ENCODE results near the gene HHAT. TPM values are rescaled to one million over a fixed set of nuclear protein-coding genes. Genes with fewer than 3 reads are reported as not detected.

Gene HHAT
- total RNA-seq, 1 donor from 2014 or later = 6.9 TPM

DNA sequence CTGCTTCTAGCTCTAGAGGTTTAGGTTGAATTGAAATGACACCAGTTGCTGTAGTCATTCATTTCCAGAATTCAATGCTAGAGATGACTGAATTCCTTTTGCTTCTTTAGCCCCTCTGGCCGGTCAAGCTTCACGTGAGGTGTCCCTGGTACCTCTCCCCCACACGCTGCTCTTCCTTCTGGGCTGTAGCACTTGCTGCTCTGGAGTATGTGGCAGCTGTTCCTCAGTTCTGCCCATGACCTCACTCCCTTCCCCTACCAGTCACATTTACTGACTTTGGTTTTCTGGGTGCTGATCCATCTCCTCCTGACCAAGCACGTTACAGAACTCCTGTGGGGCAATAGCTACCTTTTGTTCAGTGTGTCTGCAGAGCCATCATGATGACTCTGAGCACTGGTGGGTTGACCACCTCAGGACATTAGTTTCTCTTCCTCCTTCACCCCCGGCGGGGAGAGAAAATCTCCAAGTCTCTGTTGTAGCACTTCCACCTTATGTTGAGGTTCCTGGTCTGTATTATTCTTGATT, 128.1 kb downstream of the HHAT start:
- no peak for DNase-seq (ENCODE audit: low read depth, low spot score)
- H3K4me3 Mint-ChIP-seq = no peak overlapping the region
- no peak overlapping the region for H3K27ac Mint-ChIP-seq (ENCODE audit: unreplicated experiment)
- peaks cover 5% of the 10 kb centered on the region for H3K4me1 Mint-ChIP-seq
- TF ChIP-seq, protein P1, sequence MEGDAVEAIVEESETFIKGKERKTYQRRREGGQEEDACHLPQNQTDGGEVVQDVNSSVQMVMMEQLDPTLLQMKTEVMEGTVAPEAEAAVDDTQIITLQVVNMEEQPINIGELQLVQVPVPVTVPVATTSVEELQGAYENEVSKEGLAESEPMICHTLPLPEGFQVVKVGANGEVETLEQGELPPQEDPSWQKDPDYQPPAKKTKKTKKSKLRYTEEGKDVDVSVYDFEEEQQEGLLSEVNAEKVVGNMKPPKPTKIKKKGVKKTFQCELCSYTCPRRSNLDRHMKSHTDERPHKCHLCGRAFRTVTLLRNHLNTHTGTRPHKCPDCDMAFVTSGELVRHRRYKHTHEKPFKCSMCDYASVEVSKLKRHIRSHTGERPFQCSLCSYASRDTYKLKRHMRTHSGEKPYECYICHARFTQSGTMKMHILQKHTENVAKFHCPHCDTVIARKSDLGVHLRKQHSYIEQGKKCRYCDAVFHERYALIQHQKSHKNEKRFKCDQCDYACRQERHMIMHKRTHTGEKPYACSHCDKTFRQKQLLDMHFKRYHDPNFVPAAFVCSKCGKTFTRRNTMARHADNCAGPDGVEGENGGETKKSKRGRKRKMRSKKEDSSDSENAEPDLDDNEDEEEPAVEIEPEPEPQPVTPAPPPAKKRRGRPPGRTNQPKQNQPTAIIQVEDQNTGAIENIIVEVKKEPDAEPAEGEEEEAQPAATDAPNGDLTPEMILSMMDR (conservative IDR thresholded peaks at IDR 0.05) = no peak
- peaks cover 3% of the 10 kb centered on the region for H3K9me3 Mint-ChIP-seq
- peaks cover 5% of the 10 kb centered on the region for H3K36me3 Mint-ChIP-seq (ENCODE audit: low read depth)
- H3K27me3 Mint-ChIP-seq (ENCODE audit: low read depth) = no peaks in the 10 kb centered on the region

DNA sequence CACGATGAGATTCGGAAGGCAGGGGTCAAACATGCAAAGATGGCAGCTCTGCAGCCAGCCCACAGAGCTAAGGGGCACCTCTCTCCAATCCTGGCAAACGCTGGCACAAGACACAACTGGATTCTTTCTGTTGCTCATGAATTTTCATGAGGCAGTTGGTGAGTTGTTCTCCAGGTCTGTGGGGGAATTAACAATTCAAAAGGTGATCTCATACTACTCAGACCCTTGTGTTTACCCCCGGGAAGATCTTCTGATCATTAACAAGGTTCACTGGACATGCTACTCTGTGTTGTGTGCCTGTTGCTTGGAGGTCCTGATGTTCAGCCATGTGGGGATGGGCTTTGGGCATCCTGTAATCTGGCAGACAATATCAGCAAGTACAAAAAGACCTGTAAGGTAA, 128.9 kb downstream of the HHAT start:
- peaks cover 5% of the 10 kb centered on the region for H3K4me1 Mint-ChIP-seq
- no peak overlapping the region for H3K4me3 Mint-ChIP-seq
- H3K27ac Mint-ChIP-seq (ENCODE audit: unreplicated experiment) = no peak overlapping the region
- H3K27me3 Mint-ChIP-seq (ENCODE audit: low read depth) = no peaks in the 10 kb centered on the region
- peaks cover 3% of the 10 kb centered on the region for H3K9me3 Mint-ChIP-seq
- peaks cover 5% of the 10 kb centered on the region for H3K36me3 Mint-ChIP-seq (ENCODE audit: low read depth)
- DNase-seq (ENCODE audit: low read depth, low spot score) = no peak
- TF ChIP-seq, protein P1 (conservative IDR thresholded peaks at IDR 0.05) = no peak

DNA sequence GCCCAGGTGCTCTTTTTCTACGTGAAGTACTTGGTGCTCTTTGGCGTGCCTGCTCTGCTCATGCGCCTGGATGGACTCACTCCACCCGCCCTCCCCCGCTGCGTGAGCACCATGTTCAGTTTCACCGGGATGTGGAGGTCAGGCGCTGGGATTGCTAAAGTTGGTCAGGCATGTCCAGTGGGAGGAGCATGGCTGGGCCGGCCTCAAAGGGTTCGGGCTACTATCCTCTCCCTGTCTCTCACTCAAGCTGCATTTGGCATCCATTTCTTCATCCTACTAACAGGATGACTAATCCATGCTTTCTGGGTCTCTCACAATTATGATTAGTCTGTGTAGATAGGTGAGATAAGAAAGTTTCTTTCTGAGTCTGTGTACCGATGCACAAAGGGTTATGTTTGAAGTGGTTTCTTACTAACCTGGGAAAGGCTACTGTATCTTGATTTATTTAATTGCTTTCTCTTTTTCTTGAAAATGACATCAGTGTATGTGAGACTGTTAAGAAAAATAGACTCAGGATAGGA, 135.9 kb downstream of the HHAT start:
- Mint-ChIP-seq H3K4me1 (no peaks in the 10 kb centered on the region), H3K4me3 (no peak overlapping the region), H3K9me3 (peaks cover 2% of the 10 kb centered on the region), H3K27me3 (ENCODE audit: low read depth) (no peaks in the 10 kb centered on the region), H3K36me3 (ENCODE audit: low read depth) (peaks cover 2% of the 10 kb centered on the region), H3K27ac (ENCODE audit: unreplicated experiment) (peak overlapping the region; percentile 14)
- DNase-seq (ENCODE audit: low read depth, low spot score) = no peak
- TF ChIP-seq, protein P1 (conservative IDR thresholded peaks at IDR 0.05) = no peak

DNA sequence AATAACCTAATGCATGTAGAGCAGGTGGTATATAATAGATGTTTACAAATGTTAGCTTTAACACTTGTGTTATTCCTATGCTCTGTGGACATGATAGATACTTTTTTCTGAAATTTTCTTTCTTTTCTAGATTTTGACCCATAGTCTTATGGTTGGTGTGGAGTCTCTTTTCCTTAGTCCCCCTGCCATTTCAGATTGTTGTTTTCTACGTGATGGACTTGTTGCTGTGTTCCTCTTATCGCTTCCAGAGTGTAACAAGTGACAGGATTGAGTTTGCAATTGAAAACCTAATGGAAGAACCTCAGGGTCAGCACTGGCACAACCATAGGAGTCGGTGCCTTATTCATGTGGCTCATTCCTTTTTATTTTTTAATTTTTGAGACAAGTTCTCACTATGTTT, 136.4 kb downstream of the HHAT start:
- peaks cover 2% of the 10 kb centered on the region for H3K9me3 Mint-ChIP-seq
- TF ChIP-seq, protein P1 (conservative IDR thresholded peaks at IDR 0.05) = no peak
- no peak for DNase-seq (ENCODE audit: low read depth, low spot score)
- no peak overlapping the region for H3K4me3 Mint-ChIP-seq
- H3K27me3 Mint-ChIP-seq (ENCODE audit: low read depth) = no peaks in the 10 kb centered on the region
- H3K36me3 Mint-ChIP-seq (ENCODE audit: low read depth) = peaks cover 2% of the 10 kb centered on the region
- H3K27ac Mint-ChIP-seq (ENCODE audit: unreplicated experiment) = no peak overlapping the region
- H3K4me1 Mint-ChIP-seq = no peaks in the 10 kb centered on the region

DNA sequence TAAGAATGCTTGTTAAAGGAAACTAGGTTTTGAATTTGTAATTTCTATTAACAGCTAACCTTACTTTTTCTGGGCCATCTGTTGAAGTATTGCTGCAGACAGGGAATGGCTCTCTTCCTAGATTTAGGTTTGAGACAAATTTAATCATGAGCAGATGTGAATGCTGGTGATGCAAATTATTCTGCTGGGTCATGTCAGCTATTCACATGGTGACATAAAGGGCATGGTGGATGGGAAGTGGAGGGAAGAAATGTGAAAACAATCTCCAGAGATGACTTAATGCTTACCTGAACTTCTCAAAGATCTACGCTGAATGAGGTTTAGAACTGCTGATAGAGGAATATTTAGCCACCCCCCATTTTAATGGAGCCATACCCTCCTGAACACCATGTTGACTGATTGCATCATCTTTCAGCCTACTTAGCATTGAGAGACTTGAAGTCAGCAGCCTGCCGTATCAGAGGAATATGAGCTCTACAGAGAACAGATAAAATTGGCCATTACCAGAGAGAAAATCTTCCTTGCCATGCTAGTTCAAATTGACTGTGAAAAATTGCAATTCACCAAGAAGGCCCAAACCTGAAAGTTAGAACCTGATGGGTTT, 138.8 kb downstream of the HHAT start:
- peaks cover 2% of the 10 kb centered on the region for H3K9me3 Mint-ChIP-seq
- H3K27ac Mint-ChIP-seq (ENCODE audit: unreplicated experiment) = peak overlapping the region; percentile 2
- H3K4me1 Mint-ChIP-seq = no peaks in the 10 kb centered on the region
- H3K4me3 Mint-ChIP-seq = no peak overlapping the region
- no peaks in the 10 kb centered on the region for H3K36me3 Mint-ChIP-seq (ENCODE audit: low read depth)
- no peaks in the 10 kb centered on the region for H3K27me3 Mint-ChIP-seq (ENCODE audit: low read depth)
- DNase-seq (ENCODE audit: low read depth, low spot score) = no peak
- TF ChIP-seq, protein P1 (conservative IDR thresholded peaks at IDR 0.05) = no peak

All from neural crest cell (in vitro differentiated cells).